RPMI7951 (cell line): ENCODE measurements around the gene RBM12. TPM values are rescaled to one million over a fixed set of nuclear protein-coding genes. Genes with fewer than 3 reads are reported as not detected.
"Not testable (repeated sequence)": the region's sequence is repeated elsewhere in the genome, so short reads cannot be mapped to it uniquely, and the experiment has no call there.

Experiments used
- DNase-seq: peaks from one replicate; pipeline ENCODE4 v3.0.0-alpha.2; 2012; ENCODE audit warnings: low read depth
- total RNA-seq: library from RNA; depleted of rRNA; stranded (reverse); fragments of >200 nt; shearing (Covaris generic); gene quantifications from 2 replicates; pipeline ENCODE4 v1.2.3, GENCODE V29; 2014; rRNA removed

Gene RBM12, protein sequence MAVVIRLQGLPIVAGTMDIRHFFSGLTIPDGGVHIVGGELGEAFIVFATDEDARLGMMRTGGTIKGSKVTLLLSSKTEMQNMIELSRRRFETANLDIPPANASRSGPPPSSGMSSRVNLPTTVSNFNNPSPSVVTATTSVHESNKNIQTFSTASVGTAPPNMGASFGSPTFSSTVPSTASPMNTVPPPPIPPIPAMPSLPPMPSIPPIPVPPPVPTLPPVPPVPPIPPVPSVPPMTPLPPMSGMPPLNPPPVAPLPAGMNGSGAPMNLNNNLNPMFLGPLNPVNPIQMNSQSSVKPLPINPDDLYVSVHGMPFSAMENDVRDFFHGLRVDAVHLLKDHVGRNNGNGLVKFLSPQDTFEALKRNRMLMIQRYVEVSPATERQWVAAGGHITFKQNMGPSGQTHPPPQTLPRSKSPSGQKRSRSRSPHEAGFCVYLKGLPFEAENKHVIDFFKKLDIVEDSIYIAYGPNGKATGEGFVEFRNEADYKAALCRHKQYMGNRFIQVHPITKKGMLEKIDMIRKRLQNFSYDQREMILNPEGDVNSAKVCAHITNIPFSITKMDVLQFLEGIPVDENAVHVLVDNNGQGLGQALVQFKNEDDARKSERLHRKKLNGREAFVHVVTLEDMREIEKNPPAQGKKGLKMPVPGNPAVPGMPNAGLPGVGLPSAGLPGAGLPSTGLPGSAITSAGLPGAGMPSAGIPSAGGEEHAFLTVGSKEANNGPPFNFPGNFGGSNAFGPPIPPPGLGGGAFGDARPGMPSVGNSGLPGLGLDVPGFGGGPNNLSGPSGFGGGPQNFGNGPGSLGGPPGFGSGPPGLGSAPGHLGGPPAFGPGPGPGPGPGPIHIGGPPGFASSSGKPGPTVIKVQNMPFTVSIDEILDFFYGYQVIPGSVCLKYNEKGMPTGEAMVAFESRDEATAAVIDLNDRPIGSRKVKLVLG
- total RNA-seq = 33.8 and 41.9 TPM in 2 replicates

DNA sequence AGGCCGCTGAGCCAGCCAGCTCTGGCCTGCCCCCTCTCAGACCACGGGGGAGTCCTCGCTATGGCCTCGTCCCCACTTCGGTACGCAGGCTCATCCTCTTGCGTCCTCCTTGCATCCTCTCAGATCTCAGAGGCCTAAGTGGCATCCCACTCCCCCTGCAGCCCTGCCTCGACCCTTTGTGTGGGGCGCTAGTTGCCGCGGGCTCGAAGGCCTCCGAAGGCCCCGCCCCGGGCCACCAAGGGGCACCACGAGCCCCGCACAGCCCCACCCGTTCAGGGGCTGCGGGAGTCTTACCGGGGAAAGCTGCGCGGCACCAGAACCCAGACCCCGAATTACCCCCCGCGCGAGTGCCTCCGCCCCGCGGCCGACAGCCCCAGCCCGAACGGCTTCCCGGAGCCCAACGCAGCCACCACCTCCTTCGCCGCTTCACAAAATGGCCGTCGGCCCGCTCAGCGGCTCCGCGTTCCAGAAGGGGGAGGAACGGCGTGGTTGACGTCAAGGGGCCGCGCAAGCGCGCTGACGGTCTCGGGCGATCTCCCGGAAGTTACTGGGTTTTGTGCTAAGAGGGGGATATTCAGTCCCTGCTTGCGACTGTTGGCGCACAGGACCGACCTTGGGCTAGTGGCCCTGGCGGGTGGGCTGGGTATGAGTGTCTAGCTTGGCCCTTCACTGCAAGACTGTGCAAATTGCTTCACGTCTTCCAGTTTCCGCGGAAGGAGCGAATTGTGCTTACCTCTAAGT is at the start of gene RBM12, which contains the start of gene CPNE1:
RBM12 (minus strand) TSS at position 435 of the 741 bp plus-strand sequence. CDS start 9,578 bp downstream, outside the sequence.
CPNE1 (minus strand) TSS at position 435 of the 741 bp plus-strand sequence. CDS start 31,977 bp downstream, outside the sequence.
- peak; percentile 94 for DNase-seq

DNA sequence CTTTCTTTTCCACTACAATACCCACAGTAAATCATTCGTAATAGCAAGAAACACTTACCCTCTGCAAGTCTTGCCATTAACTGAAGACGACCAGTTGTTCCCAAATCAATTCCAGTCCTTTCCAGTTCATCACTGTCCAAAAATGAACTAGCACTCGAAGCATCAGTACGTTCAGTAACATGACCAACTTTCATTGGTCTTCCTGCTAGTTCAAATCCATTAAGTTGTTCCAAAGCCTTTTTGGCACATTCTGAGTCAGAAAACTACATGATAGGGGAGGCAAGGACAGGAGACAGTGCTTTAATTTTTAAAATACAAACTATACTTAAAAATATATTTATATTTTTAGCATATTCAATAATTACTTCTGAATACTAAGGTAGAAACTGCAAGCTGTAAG is 49.4 kb upstream of the RBM12 start:
- DNase-seq = no peak

DNA sequence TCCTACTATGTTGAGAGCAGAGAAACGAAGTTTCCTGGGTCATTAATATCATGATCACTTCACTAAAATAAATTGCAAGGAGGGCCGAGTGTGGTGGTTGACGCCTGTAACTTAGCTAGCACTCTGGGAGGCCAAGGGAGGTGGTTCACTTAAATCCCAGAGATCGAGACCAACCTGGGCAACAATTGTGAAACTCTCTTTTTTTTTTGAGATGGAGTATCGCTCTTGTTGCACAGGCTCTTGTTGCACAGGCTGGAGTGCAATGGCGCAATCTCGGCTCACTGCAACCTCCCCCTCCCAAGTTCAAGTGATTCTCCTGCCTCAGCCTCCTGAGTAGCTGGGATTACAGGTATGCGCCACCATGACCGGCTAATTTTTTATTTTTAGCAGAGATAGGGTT is 48.4 kb upstream of the RBM12 start:
- not testable (repeated sequence) for DNase-seq

DNA sequence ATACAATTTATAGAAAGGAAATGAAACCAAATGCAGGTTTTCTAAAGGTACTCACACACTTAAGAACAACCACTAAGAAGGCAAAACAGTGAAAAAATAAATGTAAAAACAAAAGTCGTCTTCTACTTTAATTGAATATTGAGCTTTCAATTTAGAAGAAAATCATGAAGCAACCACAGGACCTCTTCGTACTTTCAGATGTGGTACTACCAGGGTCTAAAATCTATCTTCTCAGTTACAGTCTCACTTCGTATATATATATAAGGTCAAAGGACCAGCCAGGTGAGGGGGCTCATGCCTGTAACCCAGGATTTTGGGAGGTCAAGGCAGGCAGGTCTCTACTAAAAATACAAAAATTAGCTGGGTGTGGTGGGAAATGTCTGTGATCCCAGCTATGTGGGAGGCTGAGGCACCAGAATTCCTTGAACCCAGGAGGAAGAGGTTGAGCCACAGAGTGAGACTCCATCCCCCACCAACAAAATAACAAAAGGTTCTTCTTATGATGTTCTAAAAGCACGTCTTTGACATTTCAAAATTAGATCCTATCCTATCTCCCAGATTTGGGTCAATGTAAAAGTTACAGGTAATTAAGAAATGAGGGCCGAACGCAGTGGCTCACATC is 47.0 kb upstream of the RBM12 start:
- no peak for DNase-seq

- no peak for DNase-seq
These were observed 46.3 kb upstream of the RBM12 start for GRCh38 chr20:35710884-35711587.

DNA sequence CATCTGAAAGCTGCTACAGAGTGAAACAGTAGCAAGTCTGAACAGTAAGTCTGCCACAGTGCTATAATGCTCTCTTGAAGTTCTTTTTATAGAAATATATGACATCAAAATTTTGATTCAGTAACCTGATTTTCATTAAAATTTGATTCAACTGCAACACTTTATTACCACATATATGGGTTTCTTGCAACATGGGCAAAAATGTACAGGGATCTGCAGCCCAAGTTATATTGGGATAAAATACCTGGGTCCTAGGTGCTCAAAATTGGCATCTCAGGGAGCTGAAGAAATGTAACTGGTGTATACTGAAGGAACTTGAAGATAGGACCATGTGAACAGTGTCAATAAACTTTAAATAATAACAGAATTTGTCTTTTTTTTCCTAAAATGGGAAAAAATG is 45.3 kb upstream of the RBM12 start:
- no peak for DNase-seq

DNA sequence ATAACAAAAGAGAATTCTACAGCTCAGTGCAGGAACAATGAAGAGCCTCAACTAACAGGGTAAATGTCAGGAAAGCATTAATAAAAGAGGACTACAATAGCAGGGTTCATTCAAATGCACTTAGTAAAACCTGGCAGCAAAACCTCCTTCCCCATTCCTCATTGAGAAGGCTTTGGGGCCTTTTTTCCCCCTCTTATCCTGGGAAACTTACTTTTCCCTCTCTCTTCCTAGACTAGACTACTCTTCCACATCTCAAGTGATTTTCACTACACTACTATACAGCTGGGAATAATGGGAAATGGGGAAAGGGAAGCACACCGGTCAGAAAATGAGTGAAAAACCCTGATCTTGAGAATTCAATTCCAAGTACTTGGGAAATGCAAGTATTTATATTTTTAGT is 44.6 kb upstream of the RBM12 start:
- no peak for DNase-seq

DNA sequence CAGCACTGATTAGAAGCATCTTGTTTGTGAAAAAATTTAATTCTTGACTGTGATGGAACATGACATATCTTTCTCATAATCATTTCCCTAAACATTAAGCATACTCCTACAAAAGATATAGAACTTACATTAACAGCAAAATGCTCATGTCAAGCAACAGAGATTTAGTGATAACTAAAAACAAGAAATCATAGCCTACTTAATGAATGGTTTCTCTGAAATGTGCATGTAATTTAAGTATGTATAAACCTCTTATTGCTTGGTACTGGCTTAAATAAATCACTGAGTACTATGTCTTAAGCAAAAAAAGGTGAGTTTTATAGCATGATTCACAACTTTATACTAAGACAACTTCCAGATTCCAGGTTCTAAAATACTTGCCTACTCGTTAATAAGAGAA is 43.8 kb upstream of the RBM12 start:
- no peak for DNase-seq

- not testable (repeated sequence) for DNase-seq
These were observed 42.2 kb upstream of the RBM12 start for GRCh38 chr20:35706591-35707529.

DNA sequence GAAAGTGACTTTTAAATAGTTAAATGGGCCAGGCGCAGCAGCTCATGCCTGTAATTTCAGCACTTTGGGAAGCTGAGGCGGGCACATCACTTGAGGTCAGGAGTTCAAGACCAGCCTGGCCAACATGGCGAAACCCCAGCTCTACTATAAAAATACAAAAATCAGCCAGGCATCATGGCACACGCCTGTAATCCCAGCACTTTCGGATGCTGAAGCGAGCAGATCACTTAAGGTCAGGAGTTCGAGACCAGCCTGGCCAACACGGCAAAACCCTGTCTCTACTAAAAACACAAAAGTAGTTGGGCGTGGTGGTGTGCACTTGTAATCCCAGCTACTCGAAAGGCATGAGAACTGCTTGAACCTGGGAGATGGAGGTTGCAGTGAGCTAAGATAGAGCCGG is 41.2 kb upstream of the RBM12 start:
- not testable (repeated sequence) for DNase-seq

DNA sequence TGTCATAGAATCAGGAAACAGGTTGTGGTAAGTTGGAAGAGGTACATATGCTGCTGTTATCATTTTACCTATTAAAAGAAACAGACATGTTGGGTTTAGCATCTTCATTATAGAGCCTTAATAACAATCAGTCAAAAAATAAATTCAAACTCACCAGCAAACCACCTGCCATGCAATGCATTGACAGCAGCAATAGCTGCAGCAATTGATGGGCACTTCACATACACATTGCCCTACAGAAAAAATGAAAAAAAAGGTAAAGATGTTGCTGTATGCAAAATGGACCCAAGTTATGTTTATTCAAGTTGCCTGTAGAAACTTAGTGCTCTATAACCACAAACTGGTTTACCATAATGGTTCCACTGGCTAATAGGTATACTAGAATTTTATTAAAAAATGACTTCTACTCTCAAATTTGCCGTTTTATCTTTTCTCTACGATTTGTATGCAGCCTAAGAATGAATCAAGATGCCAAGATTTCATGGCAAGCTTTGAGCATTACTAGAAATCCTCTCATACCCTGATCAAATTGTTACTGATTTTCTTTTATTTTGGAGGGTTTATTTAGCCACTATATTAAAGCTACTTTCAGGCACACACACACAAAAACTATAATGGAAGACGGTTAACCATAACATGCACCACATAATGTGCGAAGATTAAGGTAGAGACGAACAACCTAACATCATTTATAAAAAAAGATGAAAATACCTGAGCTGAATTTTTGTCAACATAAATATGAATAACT is 40.0 kb upstream of the RBM12 start:
- no peak for DNase-seq

GRCh38 chr20:35702824-35703695 is 38.4 kb upstream of the RBM12 start:
- DNase-seq = no peak

DNA sequence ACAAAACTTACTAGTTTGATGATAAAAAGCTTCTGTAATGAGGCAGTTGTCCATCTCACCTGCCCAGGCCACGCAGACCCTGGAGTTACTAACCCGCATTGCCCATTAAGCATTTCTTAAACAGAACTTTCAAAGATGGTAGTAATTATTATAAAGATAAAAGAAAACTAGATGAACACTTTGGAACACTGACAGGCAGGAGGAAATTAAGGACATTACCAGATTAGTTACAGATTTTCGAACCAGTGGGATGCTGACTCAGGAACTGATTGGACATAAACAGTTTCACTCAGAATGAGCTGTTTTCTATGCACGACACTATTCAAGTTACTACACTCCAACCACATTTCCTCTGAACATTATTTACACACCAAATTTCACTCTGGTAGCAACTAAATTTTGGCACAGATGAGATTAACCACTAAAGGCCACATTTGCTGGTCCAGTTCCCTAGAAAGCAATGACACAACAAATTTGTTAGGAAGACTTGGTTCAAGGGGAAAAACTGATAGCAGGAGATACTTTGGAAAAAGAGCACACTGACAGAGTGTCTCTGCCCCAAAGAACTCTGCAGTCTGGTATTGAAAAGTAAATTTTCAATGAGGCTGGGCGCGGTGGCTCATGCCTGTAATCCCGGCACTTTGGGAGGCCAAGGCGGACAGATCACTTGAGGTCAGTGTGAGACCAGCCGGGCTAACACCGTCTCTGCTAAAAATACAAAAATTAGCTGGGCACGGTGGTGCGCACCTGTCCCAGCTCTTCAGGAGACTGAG is 37.5 kb upstream of the RBM12 start:
- peak; percentile 24 for DNase-seq

GRCh38 chr20:35700625-35701148 is 36.0 kb upstream of the RBM12 start:
- DNase-seq = peak; percentile 19

GRCh38 chr20:35699957-35700624 is 35.4 kb upstream of the RBM12 start:
- no peak for DNase-seq
